HL-60 (cell line): ENCODE measurements around the gene E2F8.
A peak's percentile ranks its signal among the peaks of the same experiment; 100 is the strongest.
"Not testable (repeated sequence)": the region's sequence is repeated elsewhere in the genome, so short reads cannot be mapped to it uniquely, and the experiment has no call there.

Experiments
- DNase-seq, 2 experiments: peaks; one replicate each; pipeline ENCODE4 v3.0.0-alpha.2; 2010 to 2020; ENCODE audit warnings: low read depth in 1 of 2, low spot score in 1 of 2
- H3K27ac ChIP-seq: fragments of 250-450 bp; sonication (Bioruptor Pico); replicated peaks from 2 replicates; pipeline ENCODE4 v1.5.1; 2020; ENCODE audit warnings: mild to moderate bottlenecking, moderate library complexity
- H3K27me3 ChIP-seq: fragments of 250-450 bp; sonication (Bioruptor Pico); 2 replicates; pipeline ENCODE4 v1.5.1; 2021; ENCODE audit warnings: mild to moderate bottlenecking, moderate library complexity; ENCODE audit not compliant: insufficient read depth, poor library complexity, severe bottlenecking
- H3K4me3 ChIP-seq: replicated peaks from 2 replicates; pipeline ENCODE4 v1.5.1; 2011; ENCODE audit warnings: mild to moderate bottlenecking, control low read depth, low read length; ENCODE audit not compliant: insufficient read depth
- GABPA ChIP-seq: IDR thresholded peaks from 2 replicates; pipeline ENCODE4 v1.6.1; 2012; ENCODE audit warnings: low read depth
- POLR2AphosphoS5 ChIP-seq: IDR thresholded peaks from 2 replicates; pipeline ENCODE4 v1.6.1; 2012; ENCODE audit warnings: low read depth
- SPI1 ChIP-seq: IDR thresholded peaks from 2 replicates; pipeline ENCODE4 v1.6.1; 2012; ENCODE audit warnings: low read depth, mild to moderate bottlenecking, borderline replicate concordance
- TF ChIP-seq, protein P1 (sequence below): IDR thresholded peaks from one replicate; pipeline ENCODE4 v1.5.1; 2011; ENCODE audit warnings: low read length, control low read depth, inconsistent platforms; ENCODE audit not compliant: insufficient read depth
- TF ChIP-seq, protein P2 (sequence below): IDR thresholded peaks from 2 replicates; pipeline ENCODE4 v1.6.1; 2012; ENCODE audit warnings: low read depth; ENCODE audit not compliant: insufficient replicate concordance

E2F8 gene

DNA sequence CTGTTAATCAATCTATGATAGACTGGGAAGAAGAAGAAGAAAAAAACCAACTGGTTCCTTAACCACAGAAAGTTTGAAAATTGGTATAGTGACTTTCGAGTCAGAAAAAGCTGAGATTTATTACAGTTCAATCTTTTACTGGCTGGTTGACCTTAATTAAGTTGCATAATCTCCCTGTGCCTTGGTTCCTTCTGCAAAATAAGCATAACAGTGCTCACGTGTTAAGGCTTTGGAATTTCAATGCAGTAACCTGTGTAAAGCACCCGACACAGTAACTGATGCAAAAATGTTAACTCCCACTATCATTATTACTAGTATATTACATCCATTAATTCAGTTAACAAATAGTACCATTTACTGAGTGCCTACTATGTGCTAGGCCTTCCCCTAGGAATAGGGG is 22.6 kb upstream of the E2F8 start:
- TF ChIP-seq SPI1 (no peak), GABPA (no peak), POLR2AphosphoS5 (no peak)
- TF ChIP-seq, protein P1, sequence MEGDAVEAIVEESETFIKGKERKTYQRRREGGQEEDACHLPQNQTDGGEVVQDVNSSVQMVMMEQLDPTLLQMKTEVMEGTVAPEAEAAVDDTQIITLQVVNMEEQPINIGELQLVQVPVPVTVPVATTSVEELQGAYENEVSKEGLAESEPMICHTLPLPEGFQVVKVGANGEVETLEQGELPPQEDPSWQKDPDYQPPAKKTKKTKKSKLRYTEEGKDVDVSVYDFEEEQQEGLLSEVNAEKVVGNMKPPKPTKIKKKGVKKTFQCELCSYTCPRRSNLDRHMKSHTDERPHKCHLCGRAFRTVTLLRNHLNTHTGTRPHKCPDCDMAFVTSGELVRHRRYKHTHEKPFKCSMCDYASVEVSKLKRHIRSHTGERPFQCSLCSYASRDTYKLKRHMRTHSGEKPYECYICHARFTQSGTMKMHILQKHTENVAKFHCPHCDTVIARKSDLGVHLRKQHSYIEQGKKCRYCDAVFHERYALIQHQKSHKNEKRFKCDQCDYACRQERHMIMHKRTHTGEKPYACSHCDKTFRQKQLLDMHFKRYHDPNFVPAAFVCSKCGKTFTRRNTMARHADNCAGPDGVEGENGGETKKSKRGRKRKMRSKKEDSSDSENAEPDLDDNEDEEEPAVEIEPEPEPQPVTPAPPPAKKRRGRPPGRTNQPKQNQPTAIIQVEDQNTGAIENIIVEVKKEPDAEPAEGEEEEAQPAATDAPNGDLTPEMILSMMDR: no peak
- TF ChIP-seq, protein P2, sequence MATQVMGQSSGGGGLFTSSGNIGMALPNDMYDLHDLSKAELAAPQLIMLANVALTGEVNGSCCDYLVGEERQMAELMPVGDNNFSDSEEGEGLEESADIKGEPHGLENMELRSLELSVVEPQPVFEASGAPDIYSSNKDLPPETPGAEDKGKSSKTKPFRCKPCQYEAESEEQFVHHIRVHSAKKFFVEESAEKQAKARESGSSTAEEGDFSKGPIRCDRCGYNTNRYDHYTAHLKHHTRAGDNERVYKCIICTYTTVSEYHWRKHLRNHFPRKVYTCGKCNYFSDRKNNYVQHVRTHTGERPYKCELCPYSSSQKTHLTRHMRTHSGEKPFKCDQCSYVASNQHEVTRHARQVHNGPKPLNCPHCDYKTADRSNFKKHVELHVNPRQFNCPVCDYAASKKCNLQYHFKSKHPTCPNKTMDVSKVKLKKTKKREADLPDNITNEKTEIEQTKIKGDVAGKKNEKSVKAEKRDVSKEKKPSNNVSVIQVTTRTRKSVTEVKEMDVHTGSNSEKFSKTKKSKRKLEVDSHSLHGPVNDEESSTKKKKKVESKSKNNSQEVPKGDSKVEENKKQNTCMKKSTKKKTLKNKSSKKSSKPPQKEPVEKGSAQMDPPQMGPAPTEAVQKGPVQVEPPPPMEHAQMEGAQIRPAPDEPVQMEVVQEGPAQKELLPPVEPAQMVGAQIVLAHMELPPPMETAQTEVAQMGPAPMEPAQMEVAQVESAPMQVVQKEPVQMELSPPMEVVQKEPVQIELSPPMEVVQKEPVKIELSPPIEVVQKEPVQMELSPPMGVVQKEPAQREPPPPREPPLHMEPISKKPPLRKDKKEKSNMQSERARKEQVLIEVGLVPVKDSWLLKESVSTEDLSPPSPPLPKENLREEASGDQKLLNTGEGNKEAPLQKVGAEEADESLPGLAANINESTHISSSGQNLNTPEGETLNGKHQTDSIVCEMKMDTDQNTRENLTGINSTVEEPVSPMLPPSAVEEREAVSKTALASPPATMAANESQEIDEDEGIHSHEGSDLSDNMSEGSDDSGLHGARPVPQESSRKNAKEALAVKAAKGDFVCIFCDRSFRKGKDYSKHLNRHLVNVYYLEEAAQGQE: no peak
- H3K27me3 ChIP-seq: no peaks in the 10 kb centered on the region
- DNase-seq: no peak
- no peak overlapping the region for H3K4me3 ChIP-seq
- H3K27ac ChIP-seq: no peak overlapping the region

DNA sequence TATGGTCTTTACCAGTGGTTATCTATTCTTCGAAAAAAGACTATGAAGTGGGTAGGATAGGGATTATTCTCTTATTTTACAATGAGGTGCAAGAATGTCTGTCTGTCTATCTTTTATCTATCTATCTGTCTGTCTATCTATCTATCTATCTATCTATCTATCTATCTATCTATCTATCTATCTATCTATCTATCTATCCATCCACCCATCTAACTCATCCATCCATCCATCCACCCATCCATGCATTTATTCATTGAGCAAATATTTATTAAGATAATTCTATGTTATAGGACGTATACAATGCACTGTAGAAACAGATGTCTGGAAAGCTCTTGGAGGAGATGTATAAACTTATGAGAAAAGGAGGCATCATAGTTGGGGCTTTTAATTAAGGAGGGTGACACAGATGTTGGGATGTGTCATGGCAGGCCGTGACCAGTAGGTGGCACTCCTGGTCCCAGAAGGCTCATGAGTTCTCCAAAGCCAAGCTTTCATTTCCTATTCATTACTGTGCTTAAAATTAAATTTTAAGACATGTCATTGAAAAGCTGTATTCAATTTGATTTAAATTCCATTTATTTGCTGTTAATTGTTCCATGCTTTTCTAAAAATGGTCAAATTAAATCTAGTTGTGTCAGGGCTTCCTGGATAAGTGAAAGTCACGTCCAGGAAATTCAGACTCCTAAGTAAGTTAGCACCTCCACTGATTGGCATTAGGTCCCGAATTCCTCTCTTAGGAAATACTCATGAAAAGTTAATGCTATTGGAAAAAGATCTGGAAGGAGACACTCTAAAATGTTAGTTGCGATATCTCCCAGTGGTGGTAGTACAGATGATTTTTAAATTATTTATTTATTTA is 19.0 kb upstream of the E2F8 start:
- TF ChIP-seq, protein P2: no peak
- TF ChIP-seq, protein P1: peak; percentile 97
- H3K27ac ChIP-seq: no peak overlapping the region
- DNase-seq: peak in 1 of 2 experiments; percentile 54
- H3K27me3 ChIP-seq: no peaks in the 10 kb centered on the region
- H3K4me3 ChIP-seq: no peak overlapping the region

DNA sequence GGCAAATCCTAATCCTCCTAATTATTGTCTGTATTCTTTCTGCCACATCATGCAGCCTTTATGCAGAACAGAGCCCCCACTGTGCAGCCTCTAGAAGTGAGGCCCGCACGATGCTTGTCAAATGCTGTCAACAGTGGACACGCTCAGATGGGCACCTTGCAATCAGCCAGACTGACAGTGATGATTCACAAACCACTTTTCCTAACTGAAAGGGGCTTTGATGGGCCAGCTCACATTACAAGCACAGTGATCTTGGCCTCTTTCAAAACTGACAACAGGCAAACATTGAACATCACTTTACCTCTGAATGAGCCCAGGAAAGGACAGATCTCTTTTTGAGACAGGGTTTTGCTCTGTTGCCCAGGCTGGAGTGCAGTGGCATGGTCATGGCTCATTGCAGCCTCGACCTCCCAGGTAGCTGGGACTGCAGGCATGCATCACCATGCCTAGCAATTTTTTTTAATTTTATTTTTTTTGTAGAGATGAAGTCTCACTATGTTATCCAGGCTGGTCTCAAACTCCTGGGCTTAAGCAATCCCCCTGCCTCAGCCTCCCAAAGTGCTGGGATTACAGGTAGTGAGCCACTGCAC is 18.0 kb upstream of the E2F8 start:
- H3K27ac ChIP-seq: no peak overlapping the region
- no peak for DNase-seq
- TF ChIP-seq, protein P2: no peak
- TF ChIP-seq, protein P1: no peak
- no peaks in the 10 kb centered on the region for H3K27me3 ChIP-seq
- no peak overlapping the region for H3K4me3 ChIP-seq

DNA sequence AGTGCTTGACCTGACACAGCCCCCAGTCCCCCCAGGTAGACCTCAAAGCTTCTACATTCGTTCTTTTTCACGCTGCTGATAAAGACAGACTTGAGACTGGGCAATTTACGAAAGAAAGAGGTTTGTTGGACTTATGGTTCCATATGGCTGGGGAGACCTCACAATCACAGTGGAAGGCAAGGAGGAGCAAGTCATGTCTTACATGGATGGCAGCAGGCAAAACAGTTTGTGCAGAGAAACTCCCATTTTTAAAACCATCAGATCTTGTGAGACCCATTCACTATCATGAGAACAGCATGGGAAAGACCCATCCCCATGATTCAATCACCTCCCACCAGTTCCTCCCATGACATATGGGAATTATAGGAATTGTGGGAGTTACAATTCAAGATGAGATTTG is 13.7 kb upstream of the E2F8 start:
- not testable (repeated sequence) for H3K27ac ChIP-seq, DNase-seq, H3K4me3 ChIP-seq, H3K27me3 ChIP-seq
